Fibroblast of skin of back (primary cell): ENCODE results near the gene ZBTB46.
"Not testable (repeated sequence)": the region's sequence is repeated elsewhere in the genome, so short reads cannot be mapped to it uniquely, and the experiment has no call there.

Experiments
- DNase-seq: peaks from one replicate; pipeline ENCODE4 v3.0.0-alpha.2; 2013

The ZBTB46 gene

GRCh38 chr20:63733579-63734081 lies 97.4 kb downstream of the ZBTB46 start:
- no peak for DNase-seq

- no peak for DNase-seq
Observed at GRCh38 chr20:63733117-63733516, 97.9 kb downstream of the ZBTB46 start.

GRCh38 chr20:63732118-63733095 lies 98.7 kb downstream of the ZBTB46 start:
- DNase-seq, result no peak

- DNase-seq, result no peak
Observed at GRCh38 chr20:63731410-63731809, 99.7 kb downstream of the ZBTB46 start.

GRCh38 chr20:63730189-63730733 lies 100.8 kb downstream of the ZBTB46 start:
- not testable (repeated sequence) for DNase-seq

- DNase-seq, result not testable (repeated sequence)
Observed at GRCh38 chr20:63722967-63723622, 108.0 kb downstream of the ZBTB46 start.

- DNase-seq, result no peak
Observed at GRCh38 chr20:63718996-63719395, 112.1 kb downstream of the ZBTB46 start.

GRCh38 chr20:63714858-63715257 lies 116.2 kb downstream of the ZBTB46 start:
- no peak for DNase-seq

- DNase-seq, result no peak
Observed at GRCh38 chr20:63712191-63712590, 118.9 kb downstream of the ZBTB46 start.

- DNase-seq, result no peak
Observed at GRCh38 chr20:63711085-63711645, 119.9 kb downstream of the ZBTB46 start.

GRCh38 chr20:63709149-63709527 lies 121.9 kb downstream of the ZBTB46 start:
- DNase-seq, result no peak

GRCh38 chr20:63708301-63709148 lies 122.5 kb downstream of the ZBTB46 start:
- no peak for DNase-seq

GRCh38 chr20:63707558-63708300 lies 123.3 kb downstream of the ZBTB46 start, which contains the start of the genes ARFRP1 and ZGPAT:
ARFRP1 (minus strand) TSS chr20:63707976; CDS start chr20:63707091, 885 bp downstream.
ZGPAT (plus strand) TSS chr20:63708039; CDS start chr20:63708581, 542 bp downstream.
- peak; percentile 83 for DNase-seq

GRCh38 chr20:63706852-63707557 lies 124.1 kb downstream of the ZBTB46 start:
- DNase-seq, result peak; percentile 33

GRCh38 chr20:63706027-63706695 lies 124.9 kb downstream of the ZBTB46 start:
- no peak for DNase-seq

GRCh38 chr20:63705232-63706026 lies 125.6 kb downstream of the ZBTB46 start:
- DNase-seq, result no peak

GRCh38 chr20:63704749-63705117 lies 126.3 kb downstream of the ZBTB46 start:
- DNase-seq, result no peak

GRCh38 chr20:63703976-63704748 lies 126.9 kb downstream of the ZBTB46 start:
- DNase-seq, result no peak
